Epithelial cell of prostate (primary cell): Measurements from ENCODE around the gene MACROD2.

Source experiments
- DNase-seq: peaks from one replicate; pipeline ENCODE4 v3.0.0-alpha.2; 2011; ENCODE audit warnings: low read depth, low spot score
- H3K27ac ChIP-seq: fragments of 450-650 bp; 2 replicates; pipeline ENCODE4 v1.5.1; 2017; ENCODE audit warnings: mild to moderate bottlenecking

MACROD2 gene

GRCh38 chr20:14384416-14385175 lies 389.3 kb downstream of the MACROD2 start:
- DNase-seq = no peak

GRCh38 chr20:14385176-14385740 lies 389.9 kb downstream of the MACROD2 start:
- DNase-seq = no peak
- no peak overlapping the region for H3K27ac ChIP-seq

More at GRCh38 chr20:14384416-14385175, 389.3 kb downstream of the MACROD2 start:
- H3K27ac ChIP-seq = no peak overlapping the region

- DNase-seq = no peak
- no peak overlapping the region for H3K27ac ChIP-seq
Observed at GRCh38 chr20:14386726-14387125, 391.4 kb downstream of the MACROD2 start.

DNA sequence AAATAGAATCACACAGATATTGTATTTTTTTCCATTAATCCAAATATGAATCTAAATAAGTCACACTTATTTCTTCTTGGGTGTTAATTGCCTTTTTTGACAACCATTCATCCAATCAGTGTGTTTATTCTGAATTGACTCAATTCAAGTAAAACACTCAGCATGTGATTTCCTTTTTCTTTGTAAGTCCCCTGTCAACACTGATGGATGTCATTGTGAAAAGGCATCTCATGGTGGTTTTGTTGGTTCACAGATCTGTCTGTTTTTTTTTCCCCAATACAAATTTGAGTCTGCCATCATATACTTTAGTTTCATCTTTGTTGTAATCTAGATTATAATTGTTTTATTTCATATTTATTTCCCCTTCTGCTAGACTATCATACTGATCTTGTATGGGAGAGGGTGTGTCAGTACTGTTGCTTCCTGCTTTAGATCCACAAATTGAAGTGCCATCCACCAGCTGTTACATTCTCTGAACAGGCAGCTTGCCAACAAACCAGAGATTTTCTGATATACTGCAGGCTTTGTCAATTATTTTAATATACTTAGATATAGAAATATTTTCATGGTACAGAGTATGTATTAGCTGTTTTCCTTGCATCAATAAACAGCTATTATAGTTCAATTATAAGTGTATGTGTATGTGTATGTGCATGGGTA lies 406.3 kb downstream of the MACROD2 start:
- no peak for DNase-seq
- no peak overlapping the region for H3K27ac ChIP-seq

GRCh38 chr20:14404515-14404914 lies 409.2 kb downstream of the MACROD2 start:
- DNase-seq = no peak
- no peak overlapping the region for H3K27ac ChIP-seq

DNA sequence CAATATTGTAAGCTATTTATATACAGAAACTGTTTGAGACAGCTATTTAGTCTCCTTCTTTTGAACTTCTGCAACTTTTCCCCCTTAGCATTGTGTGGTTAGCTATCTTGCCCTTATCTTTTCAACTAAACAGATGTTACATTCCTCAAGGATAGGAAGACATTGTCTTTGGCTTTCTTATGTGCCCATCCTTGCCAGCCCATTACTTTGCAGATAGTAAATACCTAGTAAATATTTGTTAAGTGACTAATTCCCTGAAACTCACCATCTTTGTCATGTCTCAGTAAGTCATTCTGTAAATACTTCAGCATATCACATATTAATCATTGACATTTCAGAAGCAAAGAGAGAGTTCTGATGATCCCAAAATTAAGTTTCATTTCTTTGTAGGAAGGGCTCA lies 411.2 kb downstream of the MACROD2 start:
- DNase-seq = peak; percentile 64
- H3K27ac ChIP-seq = peak overlapping the region; percentile 41

DNA sequence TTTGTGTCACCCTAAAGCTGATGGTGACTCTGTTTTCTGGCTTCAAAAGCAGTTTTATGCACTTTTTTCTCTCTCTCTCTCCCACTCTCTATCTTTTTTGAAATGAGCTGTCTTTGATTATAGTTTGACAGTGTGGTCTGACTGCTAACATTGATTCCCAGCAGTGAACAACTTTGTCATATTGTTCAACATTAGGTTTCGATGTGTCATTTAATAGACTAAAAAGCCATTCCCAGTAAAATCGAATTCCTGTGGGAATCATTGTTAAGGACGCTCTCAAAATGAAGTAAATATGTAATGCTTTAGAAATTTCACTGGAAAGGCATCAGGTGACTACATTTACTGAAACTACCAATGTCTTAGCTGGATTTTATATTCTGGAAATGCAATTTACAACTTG lies 412.0 kb downstream of the MACROD2 start:
- H3K27ac ChIP-seq = peak overlapping the region; percentile 41

DNA sequence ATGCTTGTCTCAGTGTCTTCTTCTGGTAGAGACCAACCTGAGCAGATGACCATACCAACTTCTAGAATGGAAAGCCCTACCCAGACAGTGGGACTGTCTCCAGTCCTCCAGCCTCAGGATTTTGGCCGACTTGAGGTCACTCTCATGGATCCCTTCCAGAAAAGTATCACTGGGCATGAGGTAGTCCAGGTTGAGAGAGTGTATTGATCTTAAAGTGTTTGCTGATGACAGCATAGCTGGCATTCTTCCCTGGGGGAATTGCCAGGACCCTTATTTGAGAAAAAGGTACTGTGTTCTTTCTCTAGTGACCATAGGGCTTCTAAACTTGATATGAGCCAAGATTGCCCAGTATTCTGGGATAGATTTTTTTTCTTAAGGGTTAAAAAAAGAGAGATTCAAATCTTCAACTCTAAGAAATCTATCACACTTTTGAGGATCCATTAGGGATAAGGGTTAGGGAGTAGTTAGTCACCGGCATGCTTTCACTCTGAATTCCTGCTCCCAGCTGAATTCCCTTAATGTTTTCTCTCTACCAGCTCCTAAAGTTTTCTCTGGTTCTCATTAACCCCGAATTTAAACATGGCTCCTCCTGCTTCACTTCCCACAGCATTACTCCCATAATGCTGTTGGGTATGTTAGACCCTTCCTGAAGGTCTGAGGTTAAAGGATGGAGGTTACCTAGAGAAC lies 415.7 kb downstream of the MACROD2 start:
- no peak for DNase-seq
- no peak overlapping the region for H3K27ac ChIP-seq

More for the DNA sequence above, 412.0 kb downstream of the MACROD2 start:
- DNase-seq = no peak

- no peak for DNase-seq
- H3K27ac ChIP-seq = no peak overlapping the region
Observed at GRCh38 chr20:14412065-14412681, 416.9 kb downstream of the MACROD2 start.

DNA sequence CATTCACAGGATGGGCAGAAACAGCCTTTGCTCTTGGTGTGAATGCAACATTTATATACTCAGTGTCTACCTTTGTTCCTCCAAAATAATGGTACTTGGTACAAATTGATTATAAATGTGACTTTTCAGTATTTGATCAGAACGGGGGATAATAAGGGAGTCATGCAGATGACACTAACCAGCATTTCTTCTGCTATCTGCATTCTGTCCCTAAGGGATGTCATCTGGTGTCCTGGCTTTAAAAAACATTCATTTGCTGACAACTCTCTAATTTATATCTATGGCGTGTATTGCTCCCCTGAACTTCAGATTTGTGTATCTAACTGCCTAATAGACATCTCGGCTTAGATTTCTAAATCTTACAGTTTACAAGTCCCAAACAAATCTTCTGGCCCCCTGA lies 418.5 kb downstream of the MACROD2 start:
- DNase-seq = no peak
- H3K27ac ChIP-seq = no peak overlapping the region

DNA sequence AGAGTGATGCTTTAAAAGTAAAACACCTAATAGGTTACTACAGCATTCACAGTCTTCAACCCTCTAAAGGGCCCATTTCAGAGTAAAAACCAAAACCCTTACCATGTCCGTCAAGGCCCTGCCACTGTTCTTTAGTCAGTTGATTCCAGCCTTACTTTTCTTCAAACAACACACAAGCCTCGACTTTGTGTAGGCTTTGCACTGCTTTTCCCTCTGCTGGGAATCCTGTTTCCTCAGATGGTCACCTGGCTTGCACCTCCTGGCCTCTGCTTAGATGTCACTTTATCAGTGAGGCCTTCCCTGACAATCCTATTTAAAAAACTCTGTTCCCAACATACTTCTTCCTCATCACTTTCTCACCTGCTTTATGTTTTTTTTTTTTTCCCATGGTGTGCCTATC lies 419.2 kb downstream of the MACROD2 start:
- H3K27ac ChIP-seq = no peak overlapping the region
- no peak for DNase-seq

GRCh38 chr20:14415467-14415866 lies 420.2 kb downstream of the MACROD2 start:
- DNase-seq = no peak
- H3K27ac ChIP-seq = no peak overlapping the region

DNA sequence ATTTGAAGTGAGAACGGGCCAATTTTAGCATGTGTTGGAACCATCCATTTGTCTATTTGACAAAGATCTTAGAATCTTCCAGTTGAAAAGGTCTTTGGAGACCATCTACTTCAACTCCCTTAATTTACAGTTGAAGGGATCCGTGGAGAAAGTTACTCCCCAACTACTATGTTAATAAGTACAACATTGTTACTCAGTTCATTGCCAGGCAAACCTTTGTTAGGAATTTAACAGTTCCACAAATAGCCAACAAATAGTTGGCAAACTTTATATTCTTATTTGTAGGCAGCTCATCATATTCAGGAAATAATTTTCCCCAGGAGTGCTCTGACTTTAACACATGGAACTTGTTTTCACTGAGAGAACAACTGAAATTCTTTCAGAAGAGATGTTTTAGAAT lies 423.1 kb downstream of the MACROD2 start:
- no peak for DNase-seq
- H3K27ac ChIP-seq = no peak overlapping the region

- no peak overlapping the region for H3K27ac ChIP-seq
- DNase-seq = no peak
Observed at GRCh38 chr20:14422892-14423291, 427.6 kb downstream of the MACROD2 start.

DNA sequence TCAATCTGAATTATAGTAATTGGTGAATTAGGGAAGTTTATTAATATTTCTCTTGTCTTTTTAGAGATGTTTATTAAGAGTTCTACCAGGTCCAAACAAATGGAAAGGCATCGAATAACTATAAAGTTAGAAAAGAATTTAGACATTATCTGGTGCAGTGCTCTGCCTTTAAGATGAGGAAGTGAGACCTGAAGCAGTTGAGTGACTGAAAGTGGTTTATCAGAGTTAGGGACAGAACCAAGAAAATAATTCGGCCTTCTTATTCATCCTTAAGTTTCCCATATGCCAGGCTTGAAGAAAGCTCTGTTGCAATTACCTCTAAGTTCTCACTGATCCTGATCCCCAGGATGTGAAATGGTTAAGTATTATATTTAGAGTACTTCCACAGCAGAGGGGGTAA lies 436.3 kb downstream of the MACROD2 start:
- H3K27ac ChIP-seq = no peak overlapping the region
- DNase-seq = no peak

DNA sequence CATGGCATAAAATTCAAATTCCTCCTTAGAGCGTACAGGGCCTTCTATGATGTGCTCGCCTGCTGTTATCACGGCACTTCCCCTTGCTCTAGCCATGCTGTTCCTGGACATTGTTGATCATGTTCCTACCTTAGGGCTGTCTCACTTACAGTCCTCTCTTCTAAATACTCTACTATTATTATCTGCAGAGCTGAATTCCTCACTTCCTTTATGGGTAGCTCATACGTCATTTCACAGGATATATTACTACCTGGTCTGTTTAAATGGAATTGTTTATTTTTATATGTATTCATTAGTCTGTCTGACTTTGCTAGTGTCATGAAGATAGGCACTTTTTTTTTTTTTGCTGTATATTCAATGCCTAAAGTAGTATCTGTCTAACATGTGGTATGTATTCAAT lies 436.8 kb downstream of the MACROD2 start:
- H3K27ac ChIP-seq = no peak overlapping the region
- DNase-seq = no peak

DNA sequence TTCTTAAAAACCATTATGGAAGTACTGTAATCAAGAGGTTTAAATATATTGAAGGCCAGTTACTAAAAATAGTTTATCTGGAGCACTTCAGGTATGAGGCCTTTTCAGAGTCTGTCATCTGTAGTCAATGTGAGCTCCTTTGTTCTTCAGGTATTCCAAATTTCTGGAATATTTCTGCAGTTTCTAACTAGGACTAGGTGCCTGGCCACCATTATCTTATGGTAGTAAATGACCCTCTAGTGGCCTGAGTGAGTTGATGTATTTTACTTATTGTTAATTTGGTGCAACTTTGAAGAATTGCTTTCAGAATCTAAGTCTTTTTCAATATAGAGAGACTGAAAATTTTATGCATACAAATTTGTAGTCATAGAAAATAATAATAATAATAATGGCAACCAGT lies 437.3 kb downstream of the MACROD2 start:
- no peak overlapping the region for H3K27ac ChIP-seq
- DNase-seq = no peak

DNA sequence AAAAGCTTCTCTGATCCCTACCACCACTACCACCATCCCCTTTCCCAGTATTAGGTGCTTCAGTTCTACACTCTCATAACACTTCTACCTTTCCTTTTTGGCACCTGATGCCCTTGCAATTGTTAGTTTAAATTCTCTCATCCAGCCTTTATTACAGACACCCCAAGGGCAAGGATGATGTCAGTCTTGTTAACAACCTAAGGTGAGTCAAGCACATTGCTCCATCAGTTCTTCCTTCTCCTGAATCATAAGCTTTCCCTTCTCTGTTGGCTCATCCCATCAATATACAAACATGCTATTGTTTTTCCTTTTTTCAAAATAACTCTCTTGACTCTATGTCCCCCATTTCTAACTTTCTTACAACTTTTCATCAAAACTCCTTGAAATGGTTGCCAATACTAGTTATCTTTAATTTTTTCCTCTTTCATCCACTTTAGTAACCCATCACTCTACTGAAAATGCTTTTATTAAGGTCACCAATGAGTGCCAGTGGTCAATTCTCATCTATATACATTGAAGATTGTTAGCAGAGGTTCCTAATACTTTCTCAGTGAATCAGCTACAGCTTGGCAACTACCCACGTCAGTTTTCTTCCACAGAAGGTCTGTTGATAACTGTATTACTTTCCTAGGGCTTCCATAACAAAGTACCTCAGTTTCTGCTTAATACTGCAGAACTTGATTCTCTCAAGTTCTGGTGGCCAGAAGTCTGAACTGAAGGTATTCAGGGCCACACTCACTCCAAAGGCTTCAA lies 439.2 kb downstream of the MACROD2 start:
- DNase-seq = peak; percentile 93
- peak overlapping the region; percentile 61 for H3K27ac ChIP-seq

DNA sequence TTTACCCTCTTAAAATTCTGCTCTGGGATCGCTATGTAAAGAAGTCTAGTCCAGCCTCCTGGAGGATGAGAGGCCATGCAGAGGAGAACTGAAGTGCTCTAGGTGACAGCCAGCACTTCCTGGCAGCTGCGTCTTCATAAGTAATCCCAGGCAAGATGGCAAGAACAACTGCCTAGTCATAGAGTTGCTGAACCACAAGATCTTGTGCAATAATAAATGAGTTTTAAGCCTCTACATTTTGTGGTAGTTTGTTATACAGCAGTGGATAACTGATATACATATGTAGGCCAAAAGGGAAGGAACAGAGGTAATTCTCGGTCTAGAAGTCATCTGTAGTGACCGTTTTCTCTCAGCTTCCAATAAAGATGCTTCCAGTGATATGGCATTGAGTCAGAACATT lies 445.9 kb downstream of the MACROD2 start:
- peak overlapping the region; percentile 9 for H3K27ac ChIP-seq
- no peak for DNase-seq

GRCh38 chr20:14444106-14444505 lies 448.8 kb downstream of the MACROD2 start:
- DNase-seq = no peak
- H3K27ac ChIP-seq = no peak overlapping the region
